K562 (cell line): ENCODE data around the gene UGT1A3. TPM values are rescaled to one million over a fixed set of nuclear protein-coding genes. Genes with fewer than 3 reads are reported as not detected.

ENCODE experiments used
- CBX1 ChIP-seq: sonication (generic); IDR thresholded peaks from 2 replicates; pipeline ENCODE4 v1.6.1; 2016; ENCODE audit warnings: antibody characterized with exemption, low read depth, mild to moderate bottlenecking
- CBX2 ChIP-seq: fragments of 200-600 bp; sonication (generic); IDR thresholded peaks from one replicate; pipeline ENCODE4 v1.6.1; 2012; ENCODE audit warnings: mild to moderate bottlenecking, low read length, inconsistent platforms; ENCODE audit not compliant: insufficient read depth, poor library complexity, severe bottlenecking
- CBX8 ChIP-seq: fragments of 200-600 bp; sonication (generic); IDR thresholded peaks from 2 replicates; pipeline ENCODE4 v1.6.1; 2012; ENCODE audit warnings: borderline replicate concordance, mixed run types, low read depth, mild to moderate bottlenecking, moderate library complexity, mixed read lengths, low read length, control low read depth, inconsistent platforms; ENCODE audit not compliant: poor library complexity, severe bottlenecking; ENCODE audit errors: extremely low read depth
- ELF1 ChIP-seq: fragments of 200-800 bp; sonication (Bioruptor generic); IDR thresholded peaks from 2 replicates; pipeline ENCODE4 v1.6.1; 2016; ENCODE audit warnings: missing genetic modification characterization, missing compliant biosample characterization
- MCM2 ChIP-seq: fragments of 450-650 bp; IDR thresholded peaks from 2 replicates; pipeline ENCODE4 v1.6.1; 2017; ENCODE audit warnings: low read depth, mild to moderate bottlenecking
- PRDM10 ChIP-seq: fragments of 450-650 bp; IDR thresholded peaks from 2 replicates; pipeline ENCODE4 v1.6.1; 2018; ENCODE audit not compliant: partially characterized antibody
- SRSF7 ChIP-seq: fragments of 200-400 bp; formaldehyde crosslinking; optimal IDR thresholded peaks from 2 replicates; pipeline ENCODE3; 2017; ENCODE audit warnings: mild to moderate bottlenecking, low read depth, low read length
- WHSC1 ChIP-seq: IDR thresholded peaks from one replicate; pipeline ENCODE4 v1.6.1; 2012; ENCODE audit warnings: low read length, control low read depth, inconsistent platforms
- ZSCAN29 ChIP-seq: fragments of 450-650 bp; IDR thresholded peaks from 2 replicates; pipeline ENCODE4 v1.6.1; 2017
- ZZZ3 ChIP-seq: fragments of 450-650 bp; IDR thresholded peaks from 2 replicates; pipeline ENCODE4 v1.6.1; 2016; ENCODE audit warnings: antibody characterized with exemption, mild to moderate bottlenecking, moderate library complexity
- polyA plus RNA-seq, 8 experiments: library from polyadenylated mRNA; depleted of rRNA in 4 of 8; stranded (reverse) in 5 of 8; unstranded in 3 of 8; fragments of >200 nt; fragmentation: Nextera tagmentation in 2 of 8; fragmentation: Illumina TruSeq in 1 of 8; extraction: Ambion mirVana in 2 of 8; extraction: Trizol in 1 of 8; gene quantifications; 2 replicates each; pipeline versions ENCODE4 v1.2.1 to v1.2.3, GENCODE V29; 2011 to 2014; ENCODE audit warnings: inconsistent platforms in 1 of 8, missing spikeins in 1 of 8
- total RNA-seq, 7 experiments: library from RNA; depleted of rRNA in 6 of 7; stranded (reverse); fragments of >200 nt in 6 of 7; fragmentation: Illumina TruSeq in 2 of 7; extraction: Trizol in 2 of 7; gene quantifications; 2 replicates each; pipeline versions ENCODE4 v1.2.1 to v1.2.3, GENCODE V29; 2011 to 2021; ENCODE audit warnings: low replicate concordance in 1 of 7
- TF ChIP-seq, protein P1 (sequence below): fragments of 250-450 bp; sonication (Bioruptor Pico); IDR thresholded peaks from 2 replicates; pipeline ENCODE4 v1.4.0; 2020; ENCODE audit warnings: mild to moderate bottlenecking
- TF ChIP-seq, protein P2 (sequence below): fragments of 250-450 bp; sonication (Bioruptor Pico); IDR thresholded peaks from 2 replicates; pipeline ENCODE4 v1.4.0; 2020; ENCODE audit warnings: borderline replicate concordance

Gene UGT1A3
- total and polyA plus RNA-seq, 9 of the 15 experiments (the other 6 are each of a cell fraction or from before 2014, with no cell fraction given), result not detected

GRCh38 chr2:233700028-233700635, 28.7 kb upstream of the UGT1A3 start (continued):
- TF ChIP-seq, protein P1, sequence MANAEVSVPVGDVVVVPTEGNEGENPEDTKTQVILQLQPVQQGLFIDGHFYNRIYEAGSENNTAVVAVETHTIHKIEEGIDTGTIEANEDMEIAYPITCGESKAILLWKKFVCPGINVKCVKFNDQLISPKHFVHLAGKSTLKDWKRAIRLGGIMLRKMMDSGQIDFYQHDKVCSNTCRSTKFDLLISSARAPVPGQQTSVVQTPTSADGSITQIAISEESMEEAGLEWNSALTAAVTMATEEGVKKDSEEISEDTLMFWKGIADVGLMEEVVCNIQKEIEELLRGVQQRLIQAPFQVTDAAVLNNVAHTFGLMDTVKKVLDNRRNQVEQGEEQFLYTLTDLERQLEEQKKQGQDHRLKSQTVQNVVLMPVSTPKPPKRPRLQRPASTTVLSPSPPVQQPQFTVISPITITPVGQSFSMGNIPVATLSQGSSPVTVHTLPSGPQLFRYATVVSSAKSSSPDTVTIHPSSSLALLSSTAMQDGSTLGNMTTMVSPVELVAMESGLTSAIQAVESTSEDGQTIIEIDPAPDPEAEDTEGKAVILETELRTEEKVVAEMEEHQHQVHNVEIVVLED (CRISPR knock-in tag), result no peak
- no peak for TF ChIP-seq WHSC1
- TF ChIP-seq CBX8, result no peak
- TF ChIP-seq CBX2, result no peak
- TF ChIP-seq PRDM10, result no peak
- no peak for TF ChIP-seq CBX1
- no peak for TF ChIP-seq MCM2
- TF ChIP-seq, protein P2, sequence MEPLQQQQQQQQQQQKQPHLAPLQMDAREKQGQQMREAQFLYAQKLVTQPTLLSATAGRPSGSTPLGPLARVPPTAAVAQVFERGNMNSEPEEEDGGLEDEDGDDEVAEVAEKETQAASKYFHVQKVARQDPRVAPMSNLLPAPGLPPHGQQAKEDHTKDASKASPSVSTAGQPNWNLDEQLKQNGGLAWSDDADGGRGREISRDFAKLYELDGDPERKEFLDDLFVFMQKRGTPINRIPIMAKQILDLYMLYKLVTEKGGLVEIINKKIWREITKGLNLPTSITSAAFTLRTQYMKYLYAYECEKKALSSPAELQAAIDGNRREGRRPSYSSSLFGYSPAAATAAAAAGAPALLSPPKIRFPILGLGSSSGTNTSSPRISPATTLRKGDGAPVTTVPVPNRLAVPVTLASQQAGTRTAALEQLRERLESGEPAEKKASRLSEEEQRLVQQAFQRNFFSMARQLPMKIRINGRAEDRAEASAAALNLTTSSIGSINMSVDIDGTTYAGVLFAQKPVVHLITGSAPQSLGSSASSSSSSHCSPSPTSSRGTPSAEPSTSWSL, result no peak
- TF ChIP-seq ELF1 (tag), result no peak
- no peak for TF ChIP-seq ZSCAN29
- TF ChIP-seq ZZZ3, result no peak
- no peak for TF ChIP-seq SRSF7
